ENCODE measurements around the gene MSMO1.

- no peak for TF ChIP-seq CTCF (IDR thresholded peaks at IDR 0.05; ENCODE audit: borderline replicate concordance, extremely low read depth, low read length, poor library complexity, severe bottlenecking)
- no peak for TF ChIP-seq EZH2 (IDR thresholded peaks at IDR 0.05; ENCODE audit: borderline replicate concordance, low read depth, low read length, severe bottlenecking)
Measured at GRCh38 chr4:165324236-165324917, 3.1 kb upstream of the MSMO1 start.

Data from DND-41 (cell line).